ENCODE results near the gene ZFYVE26. TPM values are rescaled to one million over a fixed set of nuclear protein-coding genes. Genes with fewer than 3 reads are reported as not detected.

ZFYVE26 gene
- total and polyA plus RNA-seq, 10 of the 15 experiments (the other 5 are each of a cell fraction or from before 2014, with no cell fraction given) = 1.00 to 25.6 (median 12.0) TPM

- Histone ChIP-seq H3K4me1 (ENCODE audit: control insufficient read depth, insufficient read depth, low read length) (no peaks in the 10 kb centered on the region), H3K4me2 (ENCODE audit: control insufficient read depth, insufficient read depth) (no peak overlapping the region), H4K20me1 (ENCODE audit: control insufficient read depth, insufficient read depth) (no peaks in the 10 kb centered on the region), H3K36me3 (ENCODE audit: control insufficient read depth in 2 of 2, insufficient read depth in 2 of 2, low read length in 1 of 2) (peaks cover 23 to 27% of the 10 kb centered on the region in 2 experiments), H2AFZ (ENCODE audit: control insufficient read depth, low read depth, low read length) (no peak overlapping the region), H3K79me2 (ENCODE audit: control insufficient read depth, insufficient read depth, low read length) (no peaks in the 10 kb centered on the region), H3K9me3 (replicated peaks; ENCODE audit: control insufficient read depth, insufficient read depth, low read length) (no peaks in the 10 kb centered on the region), H3K4me3 (no peak overlapping the region), H3K9ac (ENCODE audit: control insufficient read depth, insufficient read depth, low read length) (no peak overlapping the region), H3K27me3 (replicated peaks in 1 of 2; ENCODE audit: control insufficient read depth in 2 of 2, insufficient read depth in 2 of 2, low read length in 1 of 2) (no peaks in the 10 kb centered on the region), H3K27ac (ENCODE audit: control insufficient read depth, insufficient read depth) (no peak overlapping the region)
- intact Hi-C loops (cut with micrococcal nuclease; ENCODE audit: unreplicated experiment) = no loop called here
- DNase-seq (ENCODE audit: low read depth, low spot score) (no peak), ATAC-seq (no peak), FAIRE-seq (no peak)
- in situ Hi-C loops (cut with MboI) = no loop called here
- TF ChIP-seq MYB (IDR thresholded peaks at IDR 0.05; ENCODE audit: borderline replicate concordance, low read depth, low read length) (no peak), MEF2A (IDR thresholded peaks at IDR 0.05; ENCODE audit: insufficient read depth, low read depth, low read length) (no peak), USF2 (IDR thresholded peaks at IDR 0.05; ENCODE audit: borderline replicate concordance, low read depth, low read length) (no peak), YBX1 (IDR thresholded peaks at IDR 0.05) (no peak), ZNF217 (IDR thresholded peaks at IDR 0.05) (no peak), SMAD1 (IDR thresholded peaks at IDR 0.05; ENCODE audit: low read depth, partially characterized antibody) (no peak), RAD51 (IDR thresholded peaks at IDR 0.05) (no peak), SREBF2 (IDR thresholded peaks at IDR 0.05; ENCODE audit: low read length) (no peak), ZBTB4 (CRISPR knock-in tag; IDR thresholded peaks at IDR 0.05) (no peak), PBX3 (IDR thresholded peaks at IDR 0.05; ENCODE audit: insufficient replicate concordance, low read depth, low read length) (no peak)
- ChIA-PET SMC1A (ENCODE audit: uncharacterized antibody, unreplicated experiment) (no interaction called here), POLR2A (no interaction called here), RAD21 (ENCODE audit: unreplicated experiment) (no interaction called here), CTCF (no interaction called here)
- WGBS (ENCODE audit: insufficient coverage, insufficient replicate concordance, low lambda C conversion rate, missing lambda C conversion rate) = 95% methylated on average over 1 of the region's 1 CpG
- no TSS peak for BruUV-seq (replicated peaks)
These were observed 28.7 kb downstream of the ZFYVE26 start for GRCh38 chr14:67787673-67788072.

All from GM12878 (cell line).